Endothelial cell of umbilical vein (primary cell): ENCODE data around the gene ITGAE. TPM values are rescaled to one million over a fixed set of nuclear protein-coding genes. Genes with fewer than 3 reads are reported as not detected.

Experiments used
- BruUV-seq: library from RNA; stranded (reverse); fragments of 400-500 nt; replicated peaks from 2 replicates; lab custom pipeline; 2021; lab: Mats Ljungman, UMichigan
- CTCF ChIA-PET: fragments of 300-600, 350-600 bp; sonication (Branson Sonifier 250); formaldehyde crosslinking; loops from one replicate; lab custom pipeline; 2021; ENCODE audit warnings: antibody characterized with exemption, inconsistent platforms; lab: Charles Lee
- POLR2A ChIA-PET: fragments of 300-600, 350-600 bp; sonication (Branson Sonifier 250); formaldehyde crosslinking; loops from one replicate; lab custom pipeline; 2021; ENCODE audit warnings: antibody characterized with exemption, inconsistent platforms; lab: Charles Lee
- DNase-seq: peaks from one replicate; pipeline ENCODE4 v3.0.0-alpha.2; 2011; ENCODE audit warnings: low read depth, low spot score
- FAIRE-seq: peaks from 2 replicates; lab custom pipeline; 2011; peaks lifted over from hg19 to GRCh38; lab: Jason Lieb, UNC
- H2AFZ ChIP-seq: 2 replicates; pipeline ENCODE4 v1.6.0; 2012; ENCODE audit warnings: low read depth, low read length, control low read depth, inconsistent platforms
- H3K27ac ChIP-seq: 2 replicates; pipeline ENCODE4 v1.5.1; 2011; ENCODE audit warnings: low read depth, mild to moderate bottlenecking, control low read depth, low read length, moderate library complexity; ENCODE audit not compliant: insufficient read depth
- H3K27me3 ChIP-seq, 2 experiments: 2 replicates each; pipeline versions ENCODE4 v1.6.0 to v1.6.1; 2011; ENCODE audit warnings: low read length in 2 of 2, mixed read lengths in 1 of 2; ENCODE audit not compliant: control insufficient read depth in 2 of 2, insufficient read depth in 2 of 2
- H3K36me3 ChIP-seq, 2 experiments: 2 replicates in 1 of 2; 3 replicates in 1 of 2; pipeline ENCODE4 v1.5.1; 2011; ENCODE audit warnings: low read length in 2 of 2, mild to moderate bottlenecking in 1 of 2, moderate library complexity in 1 of 2; ENCODE audit not compliant: control insufficient read depth in 2 of 2, insufficient read depth in 2 of 2; ENCODE audit errors: extremely low read depth in 1 of 2
- H3K4me1 ChIP-seq: 3 replicates; pipeline ENCODE4 v1.5.1; 2011; ENCODE audit warnings: mild to moderate bottlenecking, low read length; ENCODE audit not compliant: control insufficient read depth, insufficient read depth; ENCODE audit errors: extremely low read depth
- H3K4me2 ChIP-seq: 2 replicates; pipeline ENCODE4 v1.6.1; 2011; ENCODE audit warnings: low read length, control low read depth, mixed read lengths; ENCODE audit not compliant: insufficient read depth
- H3K4me3 ChIP-seq, 3 experiments: fragments of 200-600 bp in 1 of 3; sonication (generic), shearing (Covaris generic) in 1 of 3; replicated peaks in 1 of 3; 2 replicates each; pipeline ENCODE4 v1.5.1; 2011 to 2016; ENCODE audit warnings: control low read depth in 3 of 3, low read length in 3 of 3, mild to moderate bottlenecking in 2 of 3, inconsistent platforms in 1 of 3, low read depth in 1 of 3, moderate library complexity in 1 of 3; ENCODE audit not compliant: insufficient read depth in 1 of 3
- H3K79me2 ChIP-seq: 2 replicates; pipeline ENCODE4 v1.6.0; 2012; ENCODE audit warnings: low read length, inconsistent platforms; ENCODE audit not compliant: control insufficient read depth, insufficient read depth
- H3K9ac ChIP-seq: replicated peaks from 2 replicates; pipeline ENCODE3; 2011; ENCODE audit warnings: low read length, control low read depth; ENCODE audit not compliant: insufficient read depth; ENCODE audit errors: extremely low read depth
- H3K9me1 ChIP-seq: replicated peaks from 3 replicates; pipeline ENCODE4 v1.6.0; 2011; ENCODE audit warnings: mild to moderate bottlenecking, low read length; ENCODE audit not compliant: control insufficient read depth, insufficient read depth; ENCODE audit errors: extremely low read depth
- H3K9me3 ChIP-seq: replicated peaks from 2 replicates; pipeline ENCODE4 v1.5.1; 2012; ENCODE audit warnings: low read length, inconsistent platforms; ENCODE audit not compliant: control insufficient read depth, insufficient read depth
- H4K20me1 ChIP-seq: replicated peaks from 2 replicates; pipeline ENCODE3; 2011; ENCODE audit warnings: mild to moderate bottlenecking, low read length; ENCODE audit not compliant: control insufficient read depth, insufficient read depth; ENCODE audit errors: extremely low read depth
- EZH2 ChIP-seq: IDR thresholded peaks from 2 replicates; pipeline ENCODE4 v1.6.1; 2012; ENCODE audit warnings: borderline replicate concordance, low read depth, mild to moderate bottlenecking, moderate library complexity, low read length, inconsistent platforms; ENCODE audit not compliant: severe bottlenecking
- FOS ChIP-seq: IDR thresholded peaks from 2 replicates; pipeline ENCODE4 v1.6.1; 2011; ENCODE audit warnings: mild to moderate bottlenecking, low read length, moderate library complexity, borderline replicate concordance; ENCODE audit not compliant: insufficient read depth
- GATA2 ChIP-seq: IDR thresholded peaks from 2 replicates; pipeline ENCODE4 v1.7.0; 2011; ENCODE audit warnings: low read depth, mild to moderate bottlenecking, moderate library complexity, mixed read lengths, low read length; ENCODE audit not compliant: insufficient read length, insufficient read depth
- JUN ChIP-seq: IDR thresholded peaks from 2 replicates; pipeline ENCODE4 v1.6.1; 2011; ENCODE audit warnings: borderline replicate concordance, low read depth; ENCODE audit not compliant: insufficient read length, insufficient read depth
- MYC ChIP-seq: IDR thresholded peaks from one replicate; pipeline ENCODE4 v1.6.1; 2011; ENCODE audit warnings: mild to moderate bottlenecking, low read depth, low read length
- POLR2A ChIP-seq: IDR thresholded peaks from 2 replicates; pipeline ENCODE4 v1.6.1; 2012; ENCODE audit warnings: low read depth, mild to moderate bottlenecking, control low read depth, low read length
- POLR2AphosphoS5 ChIP-seq: IDR thresholded peaks from 2 replicates; pipeline ENCODE4 v1.6.1; 2012; ENCODE audit warnings: low read depth, mild to moderate bottlenecking, control low read depth, low read length, moderate library complexity; ENCODE audit not compliant: insufficient read depth
- dilution Hi-C: fragments of 300-500 bp; cut with MboI; formaldehyde crosslinking; loops from one replicate; pipeline ENCODE4 v1.15.0; 2019; ENCODE audit warnings: low sequenced_read_pairs; ENCODE audit not compliant: extremely low pct_ligation_motif_present
- intact Hi-C: fragments of 100-400 bp; cut with micrococcal nuclease; formaldehyde crosslinking; loops from one replicate; pipeline ENCODE4 v1.10.0; 2022
- polyA plus RNA-seq, 4 experiments: library from polyadenylated mRNA; depleted of rRNA in 3 of 4; stranded (reverse) in 3 of 4; unstranded in 1 of 4; fragments of >200 nt; gene quantifications; 2 replicates each; pipeline versions ENCODE4 v1.2.1 to v1.2.3, GENCODE V29; 2011 to 2012; ENCODE audit warnings: missing spikeins in 1 of 4
- total RNA-seq: library from RNA; stranded (reverse); gene quantifications from 2 replicates; pipeline ENCODE4 v1.2.3, GENCODE V29; 2021
- TF ChIP-seq, protein P1 (sequence below): IDR thresholded peaks from 2 replicates; pipeline ENCODE4 v1.6.1; 2011; ENCODE audit not compliant: insufficient read depth, insufficient read length
- TF ChIP-seq, protein P2 (sequence below), 2 donors: IDR thresholded peaks; 1 replicate in 1 of 2; 2 replicates in 1 of 2; pipeline ENCODE4 v1.5.1; 2011; ENCODE audit warnings: low read length in 2 of 2, mild to moderate bottlenecking in 2 of 2, moderate library complexity in 2 of 2, control low read depth in 1 of 2, inconsistent platforms in 1 of 2, low read depth in 1 of 2; ENCODE audit not compliant: insufficient read depth in 1 of 2; ENCODE audit errors: extremely low read depth in 1 of 2

ITGAE gene
- total and polyA plus RNA-seq, 2 donors (not counting 3 experiments of a cell fraction or from before 2014, with no cell fraction given), result 29.6 to 71.6 TPM

DNA sequence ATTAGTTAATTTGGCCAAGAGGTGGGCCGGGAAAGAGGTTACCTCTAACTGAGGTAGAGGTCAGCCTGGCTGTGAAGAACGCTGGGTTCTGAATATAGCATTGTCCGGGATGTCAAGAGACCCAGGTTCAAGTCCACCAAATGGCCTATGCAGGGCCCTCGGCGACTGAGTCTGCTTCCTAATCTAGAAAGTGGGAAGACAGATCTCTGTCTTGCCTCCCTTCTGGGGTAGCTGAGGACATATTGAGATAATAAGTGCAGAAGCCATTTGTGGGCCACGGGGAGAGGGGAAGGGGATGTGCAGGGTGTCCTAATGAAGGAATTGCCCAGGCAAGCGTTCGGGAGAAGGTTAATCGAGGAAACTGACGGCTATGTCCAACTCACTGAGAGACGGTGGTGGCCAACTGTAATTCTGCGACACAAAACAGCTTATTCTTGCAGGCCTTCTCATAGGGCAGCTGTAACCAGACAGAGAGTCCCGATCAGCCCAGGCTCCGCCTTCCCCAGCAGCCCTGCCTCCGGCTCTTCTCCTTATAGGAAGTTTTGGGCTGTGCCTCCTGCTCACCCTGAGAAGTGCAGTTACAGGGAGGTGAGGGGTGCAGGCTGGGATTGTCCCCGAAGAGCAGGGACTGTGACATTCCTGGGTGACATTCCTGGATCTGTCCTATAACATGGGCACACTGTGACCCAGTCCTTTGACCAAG is 61.4 kb downstream of the ITGAE start:
- DNase-seq, result no peak
- Histone ChIP-seq H3K4me1 (no peaks in the 10 kb centered on the region), H3K79me2 (no peaks in the 10 kb centered on the region), H3K36me3 (no peaks in the 10 kb centered on the region), H4K20me1 (no peaks in the 10 kb centered on the region), H3K27me3 (peaks cover 0 to 5% of the 10 kb centered on the region in 2 experiments), H3K27ac (no peak overlapping the region), H2AFZ (no peak overlapping the region), H3K9me3 (no peaks in the 10 kb centered on the region), H3K4me3 (no peak overlapping the region), H3K9me1 (no peaks in the 10 kb centered on the region), H3K9ac (no peak overlapping the region), H3K4me2 (no peak overlapping the region)
- ChIA-PET CTCF (interaction anchor here (2.8 to 6.1 kb wide), 6 partner anchors 17 to 106 kb away, joined by 19 to 112 read pairs (median 21); partner anchors contain the start of gene NCBP3), POLR2A (interaction anchor here (0.6 kb wide), 1 partner anchor 12 kb away, joined by 3 read pairs; no protein-coding TSS in a partner anchor)
- dilution Hi-C loops (no loop called here), intact Hi-C loops (loop anchor here (5.0 kb wide), 2 partner anchors 108 to 692 kb away; partner anchors contain the start of gene NCBP3)
- TF ChIP-seq POLR2AphosphoS5, result no peak
- TF ChIP-seq, protein P1, sequence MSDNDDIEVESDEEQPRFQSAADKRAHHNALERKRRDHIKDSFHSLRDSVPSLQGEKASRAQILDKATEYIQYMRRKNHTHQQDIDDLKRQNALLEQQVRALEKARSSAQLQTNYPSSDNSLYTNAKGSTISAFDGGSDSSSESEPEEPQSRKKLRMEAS, result no peak
- TF ChIP-seq EZH2, result no peak
- TF ChIP-seq JUN, result no peak
- TF ChIP-seq POLR2A, result no peak
- TF ChIP-seq, protein P2, sequence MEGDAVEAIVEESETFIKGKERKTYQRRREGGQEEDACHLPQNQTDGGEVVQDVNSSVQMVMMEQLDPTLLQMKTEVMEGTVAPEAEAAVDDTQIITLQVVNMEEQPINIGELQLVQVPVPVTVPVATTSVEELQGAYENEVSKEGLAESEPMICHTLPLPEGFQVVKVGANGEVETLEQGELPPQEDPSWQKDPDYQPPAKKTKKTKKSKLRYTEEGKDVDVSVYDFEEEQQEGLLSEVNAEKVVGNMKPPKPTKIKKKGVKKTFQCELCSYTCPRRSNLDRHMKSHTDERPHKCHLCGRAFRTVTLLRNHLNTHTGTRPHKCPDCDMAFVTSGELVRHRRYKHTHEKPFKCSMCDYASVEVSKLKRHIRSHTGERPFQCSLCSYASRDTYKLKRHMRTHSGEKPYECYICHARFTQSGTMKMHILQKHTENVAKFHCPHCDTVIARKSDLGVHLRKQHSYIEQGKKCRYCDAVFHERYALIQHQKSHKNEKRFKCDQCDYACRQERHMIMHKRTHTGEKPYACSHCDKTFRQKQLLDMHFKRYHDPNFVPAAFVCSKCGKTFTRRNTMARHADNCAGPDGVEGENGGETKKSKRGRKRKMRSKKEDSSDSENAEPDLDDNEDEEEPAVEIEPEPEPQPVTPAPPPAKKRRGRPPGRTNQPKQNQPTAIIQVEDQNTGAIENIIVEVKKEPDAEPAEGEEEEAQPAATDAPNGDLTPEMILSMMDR (IDR thresholded peaks at IDR 0.05; ENCODE audit: extremely low read depth in 1 of 2, insufficient read depth in 1 of 2, low read depth in 1 of 2, low read length in 2 of 2), result no peak
- no peak for TF ChIP-seq FOS
- TF ChIP-seq MYC, result no peak
- no peak for TF ChIP-seq GATA2
- BruUV-seq, result no TSS peak
- no peak for FAIRE-seq
